HEK293T (cell line): ENCODE data around the gene FCHSD1.

Experiments used
- CTCF ChIA-PET: fragments of 350-600 bp; formaldehyde crosslinking; extraction: SDS; loops from one replicate; lab custom pipeline; 2021; ENCODE audit warnings: antibody characterized with exemption, inconsistent platforms; lab: Yijun Ruan, JAX
- POLR2A ChIA-PET: fragments of 350-600 bp; formaldehyde crosslinking; extraction: SDS; loops from one replicate; lab custom pipeline; 2020; ENCODE audit warnings: antibody characterized with exemption, inconsistent platforms; lab: Yijun Ruan, JAX
- DNase-seq: peaks from one replicate; pipeline ENCODE4 v3.0.0; 2012; ENCODE audit warnings: mixed read lengths; ENCODE audit errors: extremely low spot score
- ARNT ChIP-seq: fragments of 450-650 bp; IDR thresholded peaks from 2 replicates; pipeline ENCODE4 v1.6.1; 2017; ENCODE audit warnings: mild to moderate bottlenecking
- BHLHE40 ChIP-seq: fragments of 450-650 bp; IDR thresholded peaks from 2 replicates; pipeline ENCODE4 v1.6.1; 2016; ENCODE audit warnings: mild to moderate bottlenecking, moderate library complexity, borderline replicate concordance
- CTBP1 ChIP-seq: fragments of 450-650 bp; IDR thresholded peaks from 2 replicates; pipeline ENCODE4 v1.6.1; 2016; ENCODE audit warnings: borderline replicate concordance
- ELF4 ChIP-seq: fragments of 450-650 bp; IDR thresholded peaks from 2 replicates; pipeline ENCODE4 v1.6.1; 2017; ENCODE audit warnings: antibody characterized with exemption
- FOXA1 ChIP-seq: fragments of 450-650 bp; IDR thresholded peaks from 2 replicates; pipeline ENCODE4 v1.6.1; 2016; ENCODE audit warnings: mild to moderate bottlenecking
- FOXK2 ChIP-seq: fragments of 450-650 bp; IDR thresholded peaks from 2 replicates; pipeline ENCODE4 v1.6.1; 2016; ENCODE audit warnings: mild to moderate bottlenecking
- FOXM1 ChIP-seq: fragments of 450-650 bp; IDR thresholded peaks from 2 replicates; pipeline ENCODE4 v1.6.1; 2017; ENCODE audit warnings: mild to moderate bottlenecking, borderline replicate concordance
- HDGF ChIP-seq: fragments of 450-650 bp; IDR thresholded peaks from 2 replicates; pipeline ENCODE4 v1.6.1; 2017; ENCODE audit warnings: antibody characterized with exemption, borderline replicate concordance
- L3MBTL2 ChIP-seq: fragments of 450-650 bp; conservative IDR thresholded peaks from 2 replicates; pipeline ENCODE4 v1.6.1; 2016; ENCODE audit warnings: mild to moderate bottlenecking
- LEF1 ChIP-seq: fragments of 450-650 bp; IDR thresholded peaks from 2 replicates; pipeline ENCODE4 v1.6.1; 2017; ENCODE audit warnings: mild to moderate bottlenecking, borderline replicate concordance
- NFRKB ChIP-seq: fragments of 450-650 bp; IDR thresholded peaks from 2 replicates; pipeline ENCODE4 v1.6.1; 2016; ENCODE audit warnings: mild to moderate bottlenecking, moderate library complexity
- PKNOX1 ChIP-seq: fragments of 450-650 bp; IDR thresholded peaks from 2 replicates; pipeline ENCODE4 v1.6.1; 2016
- SP1 ChIP-seq: fragments of 450-650 bp; IDR thresholded peaks from 2 replicates; pipeline ENCODE4 v1.6.1; 2017
- SUZ12 ChIP-seq: fragments of 450-650 bp; IDR thresholded peaks from 2 replicates; pipeline ENCODE4 v1.6.1; 2016; ENCODE audit warnings: mild to moderate bottlenecking
- TARDBP ChIP-seq: fragments of 450-650 bp; IDR thresholded peaks from 2 replicates; pipeline ENCODE4 v1.6.1; 2016
- ZNF384 ChIP-seq: fragments of 450-650 bp; IDR thresholded peaks from 2 replicates; pipeline ENCODE4 v1.6.1; 2016

FCHSD1 gene

GRCh38 chr5:141608046-141608445 lies 43.2 kb downstream of the FCHSD1 start:
- DNase-seq: no peak
- CTCF ChIA-PET: interaction anchor here (1.2 to 1.7 kb wide), 2 partner anchors 11 to 16 kb away, joined by 6 to 9 read pairs; partner anchors contain the start of gene DIAPH1
- no peak for TF ChIP-seq ELF4
- no peak for TF ChIP-seq FOXK2
- TF ChIP-seq SUZ12: no peak
- POLR2A ChIA-PET: interaction anchor here (0.6 to 2.1 kb wide), 3 partner anchors 9 to 43 kb away, joined by 3 to 6 read pairs (median 4); partner anchors contain the start of genes FCHSD1, HDAC3 and RELL2

GRCh38 chr5:141605523-141606277 lies 45.5 kb downstream of the FCHSD1 start:
- POLR2A ChIA-PET: interaction anchor here (1.0 kb wide), 1 partner anchor 31 kb away, joined by 6 read pairs; the partner anchor contains the start of genes HDAC3 and RELL2
- CTCF ChIA-PET: interaction anchor here (1.6 kb wide), 1 partner anchor 12 kb away, joined by 3 read pairs; no protein-coding TSS in a partner anchor
- TF ChIP-seq FOXM1 (no peak), NFRKB (no peak), FOXA1 (no peak), PKNOX1 (no peak), BHLHE40 (no peak), CTBP1 (no peak), ZNF384 (no peak), LEF1 (no peak), TARDBP (no peak), HDGF (no peak), ELF4 (no peak), FOXK2 (no peak), SP1 (no peak)
- DNase-seq: no peak

- TF ChIP-seq NFRKB (no peak), SP1 (no peak), TARDBP (no peak), ARNT (no peak), PKNOX1 (no peak)
- POLR2A ChIA-PET: interaction anchor here (0.8 kb wide), 1 partner anchor 13 kb away, joined by 3 read pairs; no protein-coding TSS in a partner anchor
- no peak for DNase-seq
- CTCF ChIA-PET: no interaction called here
Measured at GRCh38 chr5:141603923-141604717, 47.1 kb downstream of the FCHSD1 start.

GRCh38 chr5:141602606-141603005 lies 48.6 kb downstream of the FCHSD1 start:
- no peak for TF ChIP-seq FOXM1
- no peak for TF ChIP-seq ZNF384
- no peak for TF ChIP-seq TARDBP
- TF ChIP-seq SP1: no peak
- TF ChIP-seq CTBP1: no peak
- TF ChIP-seq NFRKB: no peak
- TF ChIP-seq ELF4: no peak
- TF ChIP-seq HDGF: no peak
- no peak for TF ChIP-seq BHLHE40
- TF ChIP-seq LEF1: no peak
- TF ChIP-seq FOXA1: no peak
- no peak for TF ChIP-seq L3MBTL2
- TF ChIP-seq ARNT: no peak
- TF ChIP-seq SUZ12: no peak
- no peak for DNase-seq
- ChIA-PET POLR2A (interaction anchor here (1.3 kb wide), 1 partner anchor 15 kb away, joined by 3 read pairs; no protein-coding TSS in a partner anchor), CTCF (interaction anchor here (1.3 kb wide), 1 partner anchor 16 kb away, joined by 3 read pairs; the partner anchor contains the start of gene DIAPH1)

GRCh38 chr5:141598391-141599345 lies 52.5 kb downstream of the FCHSD1 start:
- POLR2A ChIA-PET: interaction anchor here (1.2 to 1.6 kb wide), 2 partner anchors 18 to 38 kb away, joined by 4 read pairs; partner anchors contain the start of genes HDAC3 and RELL2
- CTCF ChIA-PET: interaction anchor here (0.7 to 2.7 kb wide), 4 partner anchors 9 to 39 kb away, joined by 3 to 17 read pairs (median 4); partner anchors contain the start of gene DIAPH1
- no peak for DNase-seq
- TF ChIP-seq L3MBTL2 (no peak), NFRKB (no peak), ARNT (no peak), ELF4 (no peak), HDGF (no peak), TARDBP (no peak), SUZ12 (no peak), FOXK2 (no peak), LEF1 (no peak)
